Effector CD4-positive, alpha-beta T cell (primary cell): Measurements from ENCODE around the gene SDK1.
"Not testable (repeated sequence)": the region's sequence is repeated elsewhere in the genome, so short reads cannot be mapped to it uniquely, and the experiment has no call there.

Source experiments
- DNase-seq: peaks from one replicate; pipeline ENCODE4 v3.0.0-alpha.2; 2020

The SDK1 gene

DNA sequence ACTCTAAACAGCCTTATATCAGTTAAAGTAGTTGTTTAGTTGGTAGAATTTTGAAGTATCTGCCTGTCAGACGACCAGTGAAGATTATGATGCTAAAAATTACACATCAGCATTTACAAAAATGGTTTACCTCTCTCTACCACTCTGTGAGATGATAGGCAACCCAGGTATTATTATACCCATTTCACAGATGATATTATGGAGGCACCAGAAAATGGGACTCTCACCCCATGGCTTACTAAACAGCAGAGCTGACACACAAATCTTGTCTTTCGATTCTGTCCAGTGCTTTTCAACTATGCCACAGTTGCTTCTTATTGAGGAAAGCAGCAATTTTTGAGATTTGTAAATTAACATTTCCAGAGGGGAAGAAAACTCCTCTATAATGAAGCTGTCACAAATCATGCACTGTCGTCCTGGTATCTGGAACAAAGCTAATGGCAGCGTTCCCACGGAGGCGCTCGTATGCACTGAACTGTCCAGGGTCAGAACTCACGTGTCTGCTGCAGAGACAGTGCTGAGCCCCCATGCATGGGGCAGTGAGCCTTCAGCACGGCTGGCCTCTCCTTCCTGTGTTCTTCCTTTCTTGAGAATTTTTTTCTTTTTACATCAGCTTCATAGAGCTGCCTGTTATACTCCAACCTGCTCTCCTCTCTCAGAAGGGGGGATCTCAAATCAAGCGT is 381.1 kb downstream of the SDK1 start:
- no peak for DNase-seq

DNA sequence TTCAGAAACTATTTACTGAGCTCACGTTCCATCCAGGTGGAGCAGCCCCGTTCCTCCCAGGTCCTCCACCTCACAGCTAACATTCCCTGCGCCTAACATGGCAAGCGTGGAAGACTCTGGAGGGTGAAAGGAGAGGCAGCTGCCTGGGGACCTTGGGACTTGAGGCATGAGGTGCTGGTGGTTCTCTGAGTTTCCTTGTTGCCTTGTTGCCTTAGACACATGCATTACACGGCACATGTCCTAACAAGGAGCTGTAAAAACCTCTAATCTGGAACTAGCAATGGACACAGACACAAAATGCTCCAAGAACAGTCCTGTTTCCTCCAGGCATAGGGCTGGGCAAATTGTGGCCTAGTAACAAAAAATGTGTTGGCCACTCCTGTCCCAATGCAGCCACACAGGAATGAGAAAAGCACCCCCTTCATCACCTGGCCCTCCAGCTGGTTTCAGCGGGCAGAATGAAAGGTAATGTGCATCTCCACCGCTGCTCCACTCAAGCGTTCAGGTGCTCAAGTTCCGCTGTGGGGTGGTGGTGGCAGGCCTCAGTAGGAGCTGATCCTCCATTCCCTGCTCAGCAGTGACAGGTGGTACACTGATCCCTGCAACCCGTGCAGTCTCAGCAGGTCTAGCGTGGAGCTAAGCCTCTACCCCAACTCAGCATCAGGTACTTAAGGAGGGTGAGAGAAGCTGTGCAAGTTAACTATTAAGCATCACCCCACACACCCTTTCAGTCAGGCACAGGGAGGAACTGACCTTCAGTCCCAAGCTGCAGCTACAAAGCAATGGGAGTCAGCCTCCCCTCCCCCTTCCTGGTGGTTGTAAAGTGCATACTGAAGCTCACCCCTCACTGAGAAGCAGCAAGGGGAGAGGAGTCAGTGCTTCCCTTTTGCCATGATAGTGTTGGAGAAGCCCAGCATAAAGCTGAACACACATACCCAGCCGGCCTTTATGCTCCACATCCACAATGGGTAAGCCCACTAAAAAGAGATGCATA is 382.8 kb downstream of the SDK1 start:
- no peak for DNase-seq

DNA sequence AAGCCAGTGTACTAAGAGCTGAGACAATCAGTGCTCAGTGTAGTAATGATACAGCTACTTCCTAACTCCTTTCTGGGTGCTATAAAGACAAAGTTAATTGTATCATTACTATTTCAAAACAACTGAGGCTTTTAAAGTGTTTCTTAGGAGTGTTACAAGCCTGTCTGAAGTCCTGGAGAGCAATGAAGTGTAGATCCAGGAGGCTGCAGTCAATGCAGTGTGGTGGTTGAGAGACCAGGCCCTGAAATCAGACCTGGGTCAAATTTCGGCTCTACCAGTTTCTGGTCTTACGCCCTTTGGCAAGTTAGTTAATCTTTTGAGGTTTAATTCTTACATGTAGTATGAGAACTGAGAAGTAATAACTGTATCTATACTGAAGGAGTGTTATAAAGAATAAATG is 387.0 kb downstream of the SDK1 start:
- DNase-seq, result no peak

DNA sequence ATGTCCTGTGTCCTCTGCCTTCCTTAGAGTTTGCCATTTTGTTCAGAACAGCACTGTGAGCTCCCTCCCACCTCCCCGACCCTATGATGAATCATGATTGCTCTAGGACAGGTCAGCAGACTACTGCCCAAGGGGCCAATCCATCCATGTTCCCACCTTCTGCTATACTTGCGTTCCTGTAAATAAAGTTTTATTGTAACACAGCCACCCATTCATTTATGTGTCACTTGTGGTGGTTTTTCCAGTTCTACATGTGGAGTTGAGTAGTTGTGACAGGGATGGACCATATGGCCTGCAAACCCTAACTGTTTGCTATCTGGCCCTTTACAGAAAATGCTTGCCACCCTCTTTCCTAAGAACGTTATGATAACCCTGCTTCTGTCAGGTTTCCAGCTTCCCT is 387.8 kb downstream of the SDK1 start:
- no peak for DNase-seq

DNA sequence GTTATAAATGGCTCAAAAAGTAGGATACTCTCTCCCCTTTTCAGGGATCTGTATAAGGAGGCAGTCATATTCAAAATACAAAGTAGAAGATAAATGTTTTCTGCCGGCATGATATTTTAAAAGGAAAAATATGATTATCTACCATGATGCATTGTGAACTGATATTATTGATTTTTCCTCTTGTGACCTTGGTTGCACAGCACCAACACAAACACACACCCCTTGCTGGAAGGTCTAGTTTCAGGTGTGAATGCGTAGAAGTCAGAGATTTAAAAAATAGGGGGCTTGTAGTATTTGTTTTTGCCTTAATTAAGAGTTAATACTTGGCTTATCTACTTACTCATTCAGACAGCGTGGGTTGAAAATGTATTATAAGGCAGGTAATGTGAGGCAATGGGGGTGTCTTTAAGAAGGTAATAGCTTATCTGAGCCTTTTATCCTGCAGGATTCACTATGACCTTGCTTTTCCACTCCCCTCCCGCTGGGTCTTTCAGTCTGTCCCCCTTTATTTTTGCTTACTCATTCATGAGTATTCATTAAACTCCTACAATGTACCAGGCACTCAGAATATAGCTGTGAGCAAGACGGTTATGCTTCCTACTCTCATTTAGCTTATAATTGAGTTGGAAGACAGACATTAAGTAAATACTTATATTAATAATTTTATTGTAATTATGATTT is 390.6 kb downstream of the SDK1 start:
- DNase-seq, result no peak

DNA sequence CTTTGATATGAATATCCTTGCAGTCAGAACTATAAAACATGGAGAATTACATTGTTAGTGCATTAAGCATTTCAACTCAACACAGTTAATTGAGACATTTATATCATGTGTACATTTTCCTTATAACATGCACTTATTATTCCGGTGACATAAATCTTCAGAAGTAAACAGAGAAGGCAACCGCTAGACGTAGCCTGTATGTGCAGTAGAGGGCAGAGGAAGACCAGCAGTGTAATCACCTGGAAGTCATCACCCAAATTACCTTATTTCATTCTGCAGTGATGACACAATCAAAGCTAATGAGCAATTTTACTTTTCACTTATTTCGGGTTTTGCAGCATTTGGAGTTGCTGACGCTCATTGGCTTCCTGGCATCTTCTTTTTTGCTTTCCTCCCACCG is 394.6 kb downstream of the SDK1 start:
- no peak for DNase-seq

DNA sequence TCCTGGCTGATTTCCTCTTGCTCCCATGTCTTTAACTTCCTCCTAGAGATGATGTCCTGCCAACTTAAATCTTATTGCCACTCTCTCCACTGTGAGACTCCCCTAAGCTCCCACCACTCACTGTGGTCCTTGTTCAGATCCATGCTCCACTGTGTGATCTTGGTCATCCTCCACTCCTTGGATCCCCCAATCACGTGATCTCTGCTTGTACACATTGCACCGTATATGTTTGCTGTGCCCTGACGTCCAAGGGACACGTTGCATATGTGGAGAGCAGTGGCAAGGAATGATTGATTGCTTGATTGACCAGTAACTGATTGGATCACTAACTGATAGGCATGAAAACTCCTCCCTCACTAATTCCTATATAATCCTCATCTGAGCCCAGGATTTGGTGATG is 395.1 kb downstream of the SDK1 start:
- no peak for DNase-seq

DNA sequence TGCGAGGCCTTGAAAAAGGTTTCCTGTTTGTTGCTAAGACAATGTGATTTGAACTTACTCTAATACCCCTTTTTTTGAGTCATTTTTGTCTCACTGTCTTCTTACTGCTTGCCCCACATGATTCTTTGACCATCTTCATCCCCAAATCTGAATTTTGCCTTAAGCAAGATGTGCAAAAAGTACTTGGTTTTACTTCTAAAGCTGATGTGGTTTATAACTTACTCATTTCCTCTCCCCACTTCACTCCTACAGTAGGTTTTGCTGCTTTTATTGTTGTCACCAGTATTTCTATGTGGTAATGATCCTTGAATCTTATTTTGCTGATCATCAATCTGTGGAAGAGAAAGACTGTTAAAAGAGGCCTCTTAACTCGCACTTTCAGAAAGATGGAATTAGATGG is 396.4 kb downstream of the SDK1 start:
- DNase-seq, result no peak

DNA sequence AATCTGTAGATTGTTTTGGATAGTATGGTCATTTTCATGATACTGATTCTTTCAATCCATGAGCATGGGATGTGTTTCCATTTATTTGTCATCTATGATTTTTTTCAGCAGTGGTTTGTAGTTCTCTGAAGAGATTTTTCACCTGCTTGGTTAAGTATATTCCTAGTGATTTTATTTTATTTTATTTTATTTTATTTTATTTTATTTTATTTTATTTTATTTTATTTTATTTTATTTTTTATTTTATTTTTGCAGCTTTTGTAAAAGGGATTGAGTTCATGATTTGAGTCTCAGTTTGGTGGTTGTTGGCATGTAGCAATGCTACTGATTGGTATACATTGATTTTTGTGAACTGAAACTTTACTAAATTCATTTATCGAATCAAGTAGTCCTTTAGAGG is 404.2 kb downstream of the SDK1 start:
- no peak for DNase-seq

DNA sequence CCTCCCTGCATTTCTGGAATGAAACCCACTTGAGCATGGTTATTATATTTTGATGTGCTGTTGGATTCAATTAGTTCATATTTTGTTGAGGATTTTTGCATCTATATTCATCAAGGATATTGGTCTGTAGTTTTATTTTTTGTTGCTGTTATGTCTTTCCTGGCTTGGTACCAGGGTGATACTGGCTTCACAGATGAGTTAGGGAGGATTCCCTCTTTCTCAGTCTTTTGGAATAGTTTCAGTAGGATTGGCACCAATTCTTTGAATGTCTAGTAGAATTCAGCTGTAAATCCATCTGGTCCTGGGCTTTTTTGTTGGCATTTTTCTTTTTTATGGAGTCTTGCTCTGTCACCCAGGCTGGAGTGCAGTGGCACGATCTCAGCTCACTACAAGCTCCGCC is 405.0 kb downstream of the SDK1 start:
- not testable (repeated sequence) for DNase-seq

DNA sequence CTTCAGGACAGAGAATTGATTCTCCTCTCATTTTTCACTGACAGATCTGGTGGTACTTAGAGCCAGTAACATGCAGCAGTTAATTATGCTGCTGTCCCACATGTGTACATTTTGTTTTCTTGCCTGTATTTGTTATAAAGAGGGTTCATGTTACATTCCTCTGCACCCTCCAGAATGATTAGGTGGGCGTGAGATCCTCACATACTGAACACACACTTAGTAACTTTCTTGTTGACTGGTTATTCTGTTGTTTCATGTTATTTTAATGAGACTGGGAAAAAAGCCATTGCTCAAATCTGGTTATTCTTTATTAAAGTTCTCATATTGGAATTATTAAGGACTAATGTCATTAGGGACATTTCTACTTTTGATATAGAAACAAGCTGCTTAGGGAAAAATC is 409.1 kb downstream of the SDK1 start:
- DNase-seq, result no peak

DNA sequence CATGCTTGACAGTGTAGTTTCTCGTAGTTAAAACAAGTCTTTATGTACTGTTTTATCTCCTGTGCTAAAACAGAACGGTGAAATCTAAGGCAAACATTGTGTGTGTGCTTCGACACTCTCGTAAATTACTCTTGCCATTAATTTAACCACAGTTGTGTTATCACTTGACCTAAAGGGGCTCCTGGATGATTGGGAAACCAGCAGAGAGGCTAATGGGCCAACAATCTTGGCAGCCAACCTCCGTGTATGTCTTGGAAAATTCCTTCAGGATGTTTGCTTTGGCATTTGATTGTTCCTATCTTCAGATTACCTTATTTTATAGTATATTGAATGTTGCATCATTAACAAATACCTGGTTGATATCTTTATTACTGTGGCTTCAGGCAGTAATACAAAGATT is 409.5 kb downstream of the SDK1 start:
- DNase-seq, result no peak

DNA sequence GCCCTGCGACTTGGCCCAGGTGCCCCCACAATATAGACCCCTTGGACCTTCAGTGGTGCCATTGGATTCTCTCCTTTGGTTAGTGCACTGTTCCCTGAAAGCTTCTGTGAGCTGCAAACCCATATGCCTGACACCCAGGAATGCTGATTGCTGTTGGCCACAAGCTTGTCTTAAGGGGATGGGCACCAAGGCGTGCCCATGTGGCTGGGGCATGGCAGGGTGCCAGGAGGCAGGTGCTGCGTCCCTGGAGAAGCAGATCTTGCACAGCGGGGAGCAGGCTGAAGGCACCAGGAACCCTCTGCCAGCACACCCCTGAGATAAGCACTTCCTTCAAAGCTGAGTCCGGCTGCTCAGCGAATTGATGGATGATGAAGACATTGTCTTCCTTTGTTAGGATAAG is 411.8 kb downstream of the SDK1 start:
- DNase-seq, result no peak

DNA sequence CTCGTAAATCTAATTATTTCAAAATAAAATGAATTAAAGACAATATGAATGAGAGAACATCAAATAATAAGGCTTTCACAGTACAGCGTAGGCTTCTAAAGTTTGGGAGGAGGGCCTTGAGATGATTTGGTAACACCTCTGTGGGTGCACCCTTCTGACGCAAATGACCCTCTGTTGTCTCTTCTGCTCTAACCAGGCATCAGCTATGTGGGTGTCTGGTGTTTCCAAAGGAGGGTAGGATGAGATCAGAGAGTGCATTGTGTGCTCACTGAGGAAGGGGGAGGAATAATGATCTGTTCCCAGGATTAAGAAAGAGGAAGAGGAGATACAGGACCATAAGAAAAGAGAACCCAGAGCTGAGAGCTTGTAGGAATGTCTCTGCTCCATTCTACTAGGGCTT is 420.4 kb downstream of the SDK1 start:
- no peak for DNase-seq

DNA sequence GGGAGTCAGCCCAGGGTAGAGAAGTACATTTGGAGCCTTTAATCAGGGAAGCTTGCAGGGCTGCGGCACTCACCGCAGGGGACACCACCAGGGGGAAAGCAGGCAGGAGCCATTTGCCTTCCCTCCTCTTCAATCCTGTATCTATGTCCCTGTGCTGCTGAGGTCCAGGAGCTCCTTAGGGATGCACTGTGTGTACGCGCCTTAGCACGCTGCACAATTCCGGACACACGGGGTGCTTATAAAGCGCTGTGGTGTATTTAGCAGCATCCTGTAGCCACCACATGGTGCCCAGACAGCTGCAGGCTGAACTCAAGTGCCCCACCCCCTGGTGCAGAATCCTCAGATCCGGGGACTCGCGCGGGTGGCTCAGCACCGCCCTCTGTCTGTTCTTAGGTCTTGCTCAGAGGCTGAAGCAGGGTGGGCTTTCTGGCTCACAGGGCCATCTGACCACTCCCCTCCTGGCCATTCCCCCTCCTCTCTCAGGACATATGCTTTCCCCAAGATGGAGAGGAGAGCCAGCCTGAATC is 421.4 kb downstream of the SDK1 start:
- DNase-seq, result no peak

DNA sequence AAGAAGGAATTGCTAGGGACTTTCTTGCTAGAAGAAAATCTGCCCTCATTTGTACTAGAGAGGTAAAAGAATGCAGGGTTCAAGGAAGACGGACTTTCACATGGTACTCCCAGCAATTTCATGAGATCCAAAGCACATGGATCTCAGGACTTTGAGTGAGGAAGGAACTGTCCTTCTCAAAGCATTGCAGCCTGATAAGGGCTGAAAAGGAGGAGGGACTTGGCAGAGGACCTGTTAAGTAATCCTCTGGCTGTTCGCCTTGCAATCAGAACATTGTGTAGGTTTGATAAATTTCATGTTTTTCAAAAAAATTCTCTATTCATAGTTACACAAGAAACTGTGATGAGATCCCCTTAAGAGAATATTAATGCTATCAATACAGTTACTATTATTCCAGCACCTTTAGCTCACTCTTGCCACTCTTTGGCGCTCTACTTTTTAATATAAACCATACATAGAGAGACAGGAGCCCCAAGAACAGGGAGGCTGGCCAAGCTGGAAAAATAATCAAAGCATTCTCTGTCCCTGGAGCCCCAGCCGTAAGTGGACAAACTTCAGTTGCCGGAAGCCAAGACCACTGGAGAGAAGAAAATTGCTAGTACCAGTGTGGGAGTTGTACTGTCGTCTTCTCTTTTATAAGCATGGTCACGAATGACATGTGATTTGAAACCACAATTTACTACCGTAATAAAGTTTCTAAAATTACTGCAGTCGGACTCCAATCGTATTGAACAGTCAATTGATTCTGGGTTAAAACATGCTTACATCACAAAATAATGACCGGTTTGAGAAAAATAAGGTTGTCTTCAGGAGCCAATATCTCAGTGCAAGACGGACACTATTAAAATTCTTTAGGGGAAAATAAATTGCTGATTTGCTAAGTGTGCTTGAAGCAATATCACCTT is 424.4 kb downstream of the SDK1 start:
- DNase-seq, result no peak

DNA sequence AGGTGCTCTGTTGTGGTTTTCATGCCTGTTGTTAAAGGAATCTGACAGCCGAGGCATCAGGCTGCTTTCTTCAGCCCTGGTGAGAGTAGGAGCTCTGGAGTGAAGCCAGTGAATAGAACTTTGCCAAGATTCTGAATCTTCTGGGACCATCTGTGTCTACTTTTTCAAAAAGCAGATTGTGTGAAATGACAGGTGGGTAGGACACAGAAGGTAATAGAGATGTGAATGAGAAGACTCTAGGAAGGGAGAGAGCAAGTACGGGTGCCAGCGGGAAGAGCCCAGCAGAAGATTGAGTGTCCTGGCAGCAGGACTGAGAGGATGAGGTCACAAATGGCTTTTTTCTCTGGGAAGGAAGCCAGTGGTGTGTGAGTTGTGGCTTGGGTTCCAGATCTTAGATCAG is 429.2 kb downstream of the SDK1 start:
- DNase-seq, result no peak

DNA sequence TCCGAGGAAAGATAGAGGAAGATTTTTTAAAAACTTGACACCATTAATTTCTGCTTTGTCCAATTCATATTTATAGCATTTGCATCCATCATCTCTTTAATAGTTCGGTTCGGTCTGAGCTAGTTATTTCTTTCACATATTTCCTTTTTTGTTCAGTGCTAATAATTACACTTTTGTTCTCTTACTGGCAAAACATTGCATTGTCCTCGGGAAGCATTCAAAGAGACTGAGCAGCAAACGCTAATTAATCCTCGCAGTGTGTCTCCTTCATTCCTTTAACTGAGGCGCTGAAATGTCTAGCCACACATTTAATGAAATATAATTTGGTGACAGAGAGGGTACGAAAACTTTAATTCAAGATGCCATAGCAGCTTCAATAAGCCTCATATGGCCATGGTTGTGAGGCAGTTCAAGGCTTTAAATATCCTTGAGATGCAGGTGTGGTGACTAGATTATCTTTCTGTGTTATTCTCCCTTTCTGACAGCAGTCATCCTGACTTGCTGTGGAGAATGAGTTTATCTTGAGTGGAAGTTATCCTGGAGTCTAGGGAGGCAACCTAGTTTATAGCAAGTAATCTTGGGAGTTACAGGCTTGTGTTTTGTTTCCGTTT is 431.4 kb downstream of the SDK1 start:
- DNase-seq, result no peak

DNA sequence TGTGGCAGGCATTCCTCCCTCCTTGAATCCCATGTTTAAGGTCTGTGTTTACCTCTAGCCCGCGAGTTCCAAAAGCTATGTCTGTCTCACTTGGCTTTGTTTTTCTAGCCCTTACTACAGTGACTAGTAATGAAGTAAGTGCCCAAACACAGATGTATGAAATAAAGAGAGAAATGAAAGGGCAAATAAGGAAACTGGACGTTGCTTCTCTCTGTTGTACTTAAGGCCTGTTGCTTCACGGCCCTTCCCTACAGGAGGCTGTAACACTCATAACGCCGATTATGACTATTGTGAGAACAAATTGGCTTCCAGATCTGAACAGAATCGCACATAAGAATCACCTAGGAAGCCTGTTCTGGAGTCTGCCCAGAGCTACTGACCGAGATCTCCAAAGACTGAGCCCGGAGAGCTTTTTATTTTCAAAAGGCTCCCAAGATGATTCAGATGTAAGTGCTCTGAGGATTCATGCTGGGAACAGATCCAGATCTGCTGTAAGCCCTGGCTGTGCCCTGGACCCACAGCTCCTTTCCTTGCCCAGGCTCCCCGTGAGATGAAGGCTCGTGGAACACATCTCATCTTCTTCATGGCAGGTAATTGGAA is 432.6 kb downstream of the SDK1 start:
- DNase-seq, result no peak

DNA sequence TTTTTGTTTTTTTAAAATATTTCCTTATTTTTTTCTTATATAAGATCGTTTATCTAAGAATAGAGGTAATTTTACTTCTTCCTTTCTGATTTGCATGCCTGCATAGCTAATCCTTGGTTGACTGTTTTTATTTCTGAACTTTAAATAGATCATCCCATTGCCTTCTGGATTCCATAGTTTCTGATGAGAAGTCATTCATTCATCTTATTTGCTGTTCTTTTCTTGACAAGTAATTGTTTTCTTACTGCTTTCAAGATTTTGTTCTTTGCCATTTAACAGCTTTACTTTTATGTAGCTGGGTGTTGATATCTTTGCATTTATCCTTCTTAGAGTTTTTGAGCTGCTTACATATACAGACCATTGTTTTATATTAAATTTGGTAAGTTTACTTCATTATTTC is 437.9 kb downstream of the SDK1 start:
- no peak for DNase-seq

DNA sequence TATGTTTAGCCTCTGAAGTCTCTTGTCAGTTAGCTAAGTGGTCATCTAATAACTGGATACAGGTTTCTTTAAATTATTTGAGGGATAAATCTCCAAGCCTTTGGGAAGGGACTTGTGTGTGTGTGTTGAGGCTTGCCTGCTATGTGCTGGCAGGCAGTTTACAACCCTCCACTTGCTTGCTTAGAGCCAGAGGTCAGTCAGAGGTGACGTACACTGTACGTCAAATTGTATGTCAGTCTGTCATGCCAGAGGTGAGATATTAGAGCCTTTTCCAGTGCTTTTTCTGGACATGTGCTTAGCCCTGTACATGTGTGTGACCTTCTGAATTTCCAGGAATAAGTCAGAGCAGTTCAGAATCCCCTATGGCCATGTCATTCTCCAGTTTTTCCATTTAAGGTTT is 438.9 kb downstream of the SDK1 start:
- no peak for DNase-seq
